Erythroblast (primary cell): ENCODE measurements around the gene CCR5.
"Not testable (repeated sequence)": the region's sequence is repeated elsewhere in the genome, so short reads cannot be mapped to it uniquely, and the experiment has no call there.

Source experiments
- DNase-seq, 2 experiments: peaks; one replicate each; lab custom pipeline; 2025; lab: John Stamatoyannopoulos, UW
- GATA1 ChIP-seq: IDR thresholded peaks from 2 replicates; pipeline ENCODE4 v1.6.1; 2011; ENCODE audit warnings: low read depth, mild to moderate bottlenecking, control low read depth, low read length, moderate library complexity
- POLR2A ChIP-seq: IDR thresholded peaks from 2 replicates; pipeline ENCODE4 v1.6.1; 2011; ENCODE audit warnings: mild to moderate bottlenecking, low read length

The CCR5 gene

GRCh38 chr3:46370839-46371518, at the start of gene CCR5:
Gene CCR5, plus strand, starts transcription at chr3:46370946. Its CDS starts 1,957 bp downstream, at chr3:46372903.
- DNase-seq = no peak
- TF ChIP-seq GATA1 (no peak), POLR2A (no peak)

GRCh38 chr3:46321461-46322104, 49.2 kb upstream of the CCR5 start:
- DNase-seq = no peak
- no peak for TF ChIP-seq GATA1
- no peak for TF ChIP-seq POLR2A

GRCh38 chr3:46324036-46324435, 46.7 kb upstream of the CCR5 start:
- no peak for DNase-seq
- TF ChIP-seq GATA1 = no peak
- no peak for TF ChIP-seq POLR2A

- no peak for TF ChIP-seq GATA1
- no peak for TF ChIP-seq POLR2A
- no peak for DNase-seq
These were observed 45.0 kb upstream of the CCR5 start for GRCh38 chr3:46325645-46326300.

- DNase-seq = not testable (repeated sequence)
These were observed 40.1 kb upstream of the CCR5 start for GRCh38 chr3:46330676-46331075.

GRCh38 chr3:46334741-46335478, 35.8 kb upstream of the CCR5 start:
- no peak for DNase-seq
- TF ChIP-seq GATA1 = no peak
- no peak for TF ChIP-seq POLR2A

- no peak for DNase-seq
- no peak for TF ChIP-seq POLR2A
- TF ChIP-seq GATA1 = no peak
These were observed 35.2 kb upstream of the CCR5 start for GRCh38 chr3:46335541-46335940.

- TF ChIP-seq GATA1 = no peak
- no peak for TF ChIP-seq POLR2A
- DNase-seq = no peak
These were observed 32.8 kb upstream of the CCR5 start for GRCh38 chr3:46337911-46338310.

- TF ChIP-seq GATA1 = no peak
- no peak for TF ChIP-seq POLR2A
- no peak for DNase-seq
These were observed 31.9 kb upstream of the CCR5 start for GRCh38 chr3:46338840-46339239.

- no peak for TF ChIP-seq GATA1
- no peak for TF ChIP-seq POLR2A
- DNase-seq = no peak
These were observed 26.3 kb upstream of the CCR5 start for GRCh38 chr3:46344476-46344875.

GRCh38 chr3:46348823-46349482, 21.8 kb upstream of the CCR5 start:
- DNase-seq = no peak
- TF ChIP-seq GATA1 (no peak), POLR2A (no peak)

GRCh38 chr3:46349484-46350261, 21.1 kb upstream of the CCR5 start:
- TF ChIP-seq GATA1 (no peak), POLR2A (no peak)
- DNase-seq = no peak

GRCh38 chr3:46350262-46350565, 20.5 kb upstream of the CCR5 start:
- DNase-seq = no peak
- TF ChIP-seq POLR2A (no peak), GATA1 (no peak)
